GM12878 (cell line): ENCODE results near the gene NEB. TPM values are rescaled to one million over a fixed set of nuclear protein-coding genes. Genes with fewer than 3 reads are reported as not detected.

Experiments used
- ATAC-seq: fragments of 200-7000 bp; cut with Tn5 transposase; 3 replicates; pipeline ENCODE4 v1.9.1; 2020; ENCODE audit warnings: mild to moderate bottlenecking, moderate library complexity
- BruUV-seq: library from RNA; stranded (reverse); fragments of 400-500 nt; replicated peaks from 2 replicates; lab custom pipeline; 2021; lab: Mats Ljungman, UMichigan
- CTCF ChIA-PET: fragments of 300-600 bp; sonication (Branson Sonifier 250); formaldehyde crosslinking; extraction: SDS; loops from one replicate; lab custom pipeline; 2021; ENCODE audit warnings: inconsistent platforms; lab: Yijun Ruan, JAX
- POLR2A ChIA-PET: fragments of 350-600 bp; formaldehyde crosslinking; extraction: SDS; loops from one replicate; lab custom pipeline; 2021; ENCODE audit warnings: inconsistent platforms; lab: Charles Lee
- RAD21 ChIA-PET: fragments of 300-600 bp; sonication (Branson Sonifier 250); formaldehyde crosslinking; loops from one replicate; lab custom pipeline; 2023; ENCODE audit warnings: antibody characterized with exemption; ENCODE audit not compliant: unreplicated experiment; lab: Charles Lee
- SMC1A ChIA-PET: fragments of 300-600 bp; sonication (Branson Sonifier 250); formaldehyde crosslinking; loops from one replicate; lab custom pipeline; 2023; ENCODE audit not compliant: unreplicated experiment, uncharacterized antibody; lab: Charles Lee
- DNase-seq: peaks from one replicate; pipeline ENCODE4 v3.0.0-alpha.2; 2011; ENCODE audit warnings: low read depth, low spot score
- FAIRE-seq: peaks from 3 replicates; lab custom pipeline; 2011; peaks lifted over from hg19 to GRCh38; lab: Jason Lieb, UNC
- H2AFZ ChIP-seq: 2 replicates; pipeline ENCODE4 v1.6.0; 2011; ENCODE audit warnings: low read depth, low read length, control low read depth; ENCODE audit not compliant: control insufficient read depth
- H3K27ac ChIP-seq: 2 replicates; pipeline ENCODE4 v1.5.1; 2011; ENCODE audit warnings: control low read depth; ENCODE audit not compliant: control insufficient read depth, insufficient read depth
- H3K27me3 ChIP-seq, 2 experiments: replicated peaks in 1 of 2; 2 replicates each; pipeline versions ENCODE4 v1.6.0 to v1.6.1; 2011; ENCODE audit warnings: low read length in 1 of 2; ENCODE audit not compliant: control insufficient read depth in 2 of 2, insufficient read depth in 2 of 2
- H3K36me3 ChIP-seq, 2 experiments: 2 replicates each; pipeline ENCODE4 v1.5.1; 2011; ENCODE audit warnings: low read length in 1 of 2; ENCODE audit not compliant: control insufficient read depth in 2 of 2, insufficient read depth in 2 of 2
- H3K4me1 ChIP-seq: 2 replicates; pipeline ENCODE4 v1.6.1; 2011; ENCODE audit warnings: mild to moderate bottlenecking, low read length, moderate library complexity, mixed read lengths; ENCODE audit not compliant: control insufficient read depth, insufficient read depth
- H3K4me2 ChIP-seq: 2 replicates; pipeline ENCODE4 v1.6.0; 2011; ENCODE audit warnings: control low read depth; ENCODE audit not compliant: control insufficient read depth, insufficient read depth
- H3K4me3 ChIP-seq: fragments of 200-600 bp; sonication (generic); 2 replicates; pipeline ENCODE4 v1.5.1; 2016
- H3K79me2 ChIP-seq: 2 replicates; pipeline ENCODE4 v1.6.0; 2011; ENCODE audit warnings: low read length; ENCODE audit not compliant: control insufficient read depth, insufficient read depth
- H3K9ac ChIP-seq: 2 replicates; pipeline ENCODE4 v1.8.0; 2011; ENCODE audit warnings: low read length, control low read depth, mixed read lengths; ENCODE audit not compliant: control insufficient read depth, insufficient read depth
- H3K9me3 ChIP-seq: replicated peaks from 3 replicates; pipeline ENCODE4 v1.5.1; 2011; ENCODE audit warnings: mild to moderate bottlenecking, low read length; ENCODE audit not compliant: control insufficient read depth, insufficient read depth
- H4K20me1 ChIP-seq: 2 replicates; pipeline ENCODE4 v1.6.0; 2011; ENCODE audit not compliant: control insufficient read depth, insufficient read depth
- BCL11A ChIP-seq: IDR thresholded peaks from 2 replicates; pipeline ENCODE4 v1.6.1; 2011; ENCODE audit warnings: low read depth, low read length
- CEBPZ ChIP-seq: fragments of 150-350 bp; IDR thresholded peaks from 2 replicates; pipeline ENCODE4 v1.6.1; 2016; ENCODE audit warnings: low read depth, low read length
- E4F1 ChIP-seq: fragments of 450-650 bp; IDR thresholded peaks from 2 replicates; pipeline ENCODE4 v1.6.1; 2018; ENCODE audit warnings: borderline replicate concordance, mild to moderate bottlenecking; ENCODE audit not compliant: partially characterized antibody
- ETV6 ChIP-seq, 2 experiments: fragments of 450-650 bp in 1 of 2; IDR thresholded peaks in 1 of 2; conservative IDR thresholded peaks in 1 of 2; 2 replicates each; pipeline ENCODE4 v1.6.1; 2014; ENCODE audit warnings: antibody characterized with exemption in 1 of 2, borderline replicate concordance in 1 of 2, low read depth in 1 of 2, mild to moderate bottlenecking in 1 of 2, moderate library complexity in 1 of 2
- EZH2 ChIP-seq: IDR thresholded peaks from 2 replicates; pipeline ENCODE4 v1.6.1; 2012; ENCODE audit warnings: low read depth, mild to moderate bottlenecking, control low read depth, inconsistent platforms, low read length, borderline replicate concordance; ENCODE audit not compliant: control insufficient read depth
- GABPA ChIP-seq: IDR thresholded peaks from 2 replicates; pipeline ENCODE4 v1.6.1; 2014; ENCODE audit warnings: antibody characterized with exemption, low read depth, mild to moderate bottlenecking, inconsistent platforms
- HCFC1 ChIP-seq: fragments of 150-350 bp; IDR thresholded peaks from 2 replicates; pipeline ENCODE4 v1.6.1; 2014; ENCODE audit warnings: low read length
- JUNB ChIP-seq: IDR thresholded peaks from 2 replicates; pipeline ENCODE4 v1.6.1; 2016; ENCODE audit warnings: antibody characterized with exemption, mild to moderate bottlenecking
- NFYA ChIP-seq: IDR thresholded peaks from 2 replicates; pipeline ENCODE4 v1.6.1; 2011; ENCODE audit warnings: low read depth, mild to moderate bottlenecking, low read length, improper control_type of control experiment, borderline replicate concordance
- RFX5 ChIP-seq: IDR thresholded peaks from 2 replicates; pipeline ENCODE4 v1.6.1; 2011; ENCODE audit warnings: low read depth, low read length, improper control_type of control experiment
- SREBF1 ChIP-seq: IDR thresholded peaks from 2 replicates; pipeline ENCODE4 v1.6.1; 2012; ENCODE audit warnings: mild to moderate bottlenecking, low read length
- TCF7 ChIP-seq: IDR thresholded peaks from 2 replicates; pipeline ENCODE4 v1.6.1; 2014; ENCODE audit warnings: antibody characterized with exemption, borderline replicate concordance
- WGBS: methylation state at CpG from one replicate; pipeline ENCODE4 v1.1.6; 2016; ENCODE audit warnings: low lambda C conversion rate; ENCODE audit not compliant: insufficient replicate concordance, insufficient coverage; ENCODE audit errors: missing lambda C conversion rate; 5-methylcytosine and 5-hydroxymethylcytosine counted together
- in situ Hi-C: fragments of 300-500 bp; cut with MboI; formaldehyde crosslinking; loops from 9 replicates; pipeline ENCODE4 v1.14.3; 2018; ENCODE audit warnings: mixed read lengths
- intact Hi-C: fragments of 100-400 bp; cut with micrococcal nuclease; formaldehyde crosslinking; loops from one replicate; pipeline ENCODE4 v1.14.2; 2022; ENCODE audit not compliant: unreplicated experiment
- polyA plus RNA-seq, 11 experiments: library from polyadenylated mRNA; depleted of rRNA in 4 of 11; unstranded in 6 of 11; stranded (reverse) in 5 of 11; fragments of >200 nt; fragmentation: Nextera tagmentation in 4 of 11; fragmentation: Illumina TruSeq in 1 of 11; extraction: Ambion mirVana in 4 of 11; extraction: Trizol in 1 of 11; gene quantifications; 1 replicate in 1 of 11; 2 replicates in 10 of 11; pipeline versions ENCODE4 v1.2.1 to v1.2.3, GENCODE V29; 2011 to 2016; ENCODE audit warnings: inconsistent platforms in 2 of 11, missing spikeins in 2 of 11, low read depth in 1 of 11
- total RNA-seq, 4 experiments: library from RNA; depleted of rRNA in 3 of 4; stranded (reverse); fragments of >200 nt in 3 of 4; fragmentation: Illumina TruSeq in 1 of 4; extraction: Trizol in 1 of 4; gene quantifications; 2 replicates each; pipeline versions ENCODE4 v1.2.1 to v1.2.3, GENCODE V29; 2013 to 2021

The NEB gene
- total and polyA plus RNA-seq, 10 of the 15 experiments (the other 5 are each of a cell fraction or from before 2014, with no cell fraction given): 0.04 to 0.77 (median 0.12) TPM

GRCh38 chr2:151481744-151482143, 252.5 kb downstream of the NEB start:
- H3K27me3 ChIP-seq: no peaks in the 10 kb centered on the region
- DNase-seq (no peak), FAIRE-seq (no peak), ATAC-seq (peak; percentile 57)
- H3K27ac ChIP-seq: no peak overlapping the region
- H4K20me1 ChIP-seq: no peaks in the 10 kb centered on the region
- no peaks in the 10 kb centered on the region for H3K79me2 ChIP-seq
- H2AFZ ChIP-seq: no peak overlapping the region
- POLR2A ChIA-PET: no interaction called here
- no TSS peak for BruUV-seq
- no peak overlapping the region for H3K4me3 ChIP-seq
- TF ChIP-seq RFX5: no peak
- TF ChIP-seq JUNB: peak; percentile 57
- 0 out of 2 replicates have a peak, but pooled peaks have one; percentile 14 for TF ChIP-seq TCF7
- 0 out of 2 replicates have a peak, but pooled peaks have one; percentile 31 for TF ChIP-seq GABPA
- peak in 1 of 2 experiments; percentile 10; a peak in 1 of 4 replicates for TF ChIP-seq ETV6 (conservative IDR thresholded peaks at IDR 0.05 in 1 of 2, IDR thresholded peaks at IDR 0.05 in 1 of 2; ENCODE audit: borderline replicate concordance in 1 of 2, low read depth in 1 of 2)
- RAD21 ChIA-PET: no interaction called here
- H3K36me3 ChIP-seq: peaks cover 2 to 9% of the 10 kb centered on the region in 2 experiments
- in situ Hi-C loops: no loop called here
- H3K4me1 ChIP-seq: peaks cover 4% of the 10 kb centered on the region
- intact Hi-C loops: no loop called here
- 33% methylated on average over 5 of the region's 5 CpGs for WGBS
- CTCF ChIA-PET: no interaction called here
- SMC1A ChIA-PET: no interaction called here
- H3K4me2 ChIP-seq: no peak overlapping the region
- peaks cover 3% of the 10 kb centered on the region; the same call in 2 of the 3 replicates for H3K9me3 ChIP-seq
- H3K9ac ChIP-seq: no peak overlapping the region

- SMC1A ChIA-PET: no interaction called here
- intact Hi-C loops: no loop called here
- DNase-seq (no peak), ATAC-seq (no peak), FAIRE-seq (no peak)
- peaks cover 0 to 13% of the 10 kb centered on the region in 2 experiments; a peak in 3 of 4 replicates for H3K36me3 ChIP-seq
- H3K27me3 ChIP-seq: no peaks in the 10 kb centered on the region
- POLR2A ChIA-PET: no interaction called here
- H3K9ac ChIP-seq: no peak overlapping the region
- H2AFZ ChIP-seq: no peak overlapping the region
- no peaks in the 10 kb centered on the region for H3K79me2 ChIP-seq
- peaks cover 4% of the 10 kb centered on the region for H3K4me1 ChIP-seq
- no peak overlapping the region for H3K4me2 ChIP-seq
- H4K20me1 ChIP-seq: no peaks in the 10 kb centered on the region
- in situ Hi-C loops: no loop called here
- no peak overlapping the region for H3K27ac ChIP-seq
- CTCF ChIA-PET: no interaction called here
- RAD21 ChIA-PET: no interaction called here
- WGBS: over 99% methylated on average over 4 of the region's 4 CpGs
- no TSS peak for BruUV-seq
- H3K9me3 ChIP-seq: no peaks in the 10 kb centered on the region; the same call in 2 of the 3 replicates
- H3K4me3 ChIP-seq: no peak overlapping the region
- TF ChIP-seq EZH2: no peak
- TF ChIP-seq NFYA: no peak
- no peak for TF ChIP-seq CEBPZ
- TF ChIP-seq HCFC1: no peak
- TF ChIP-seq E4F1: no peak
- TF ChIP-seq SREBF1: no peak
- TF ChIP-seq BCL11A: no peak
Observed at GRCh38 chr2:151478011-151478410, 256.3 kb downstream of the NEB start.
